PC-9 (cell line): ENCODE results near the gene EPB41.

ENCODE experiments used
- EZH2 ChIP-seq: fragments of 200-600 bp; sonication (generic); IDR thresholded peaks from 2 replicates; pipeline ENCODE4 v1.8.0; 2017; ENCODE audit warnings: antibody characterized with exemption, low read depth
- TF ChIP-seq, protein P1 (sequence below): fragments of 200-600 bp; sonication (generic); conservative IDR thresholded peaks from 2 replicates; pipeline ENCODE4 v1.6.1; 2017; ENCODE audit warnings: mixed run types, antibody characterized with exemption, mild to moderate bottlenecking, moderate library complexity

DNA sequence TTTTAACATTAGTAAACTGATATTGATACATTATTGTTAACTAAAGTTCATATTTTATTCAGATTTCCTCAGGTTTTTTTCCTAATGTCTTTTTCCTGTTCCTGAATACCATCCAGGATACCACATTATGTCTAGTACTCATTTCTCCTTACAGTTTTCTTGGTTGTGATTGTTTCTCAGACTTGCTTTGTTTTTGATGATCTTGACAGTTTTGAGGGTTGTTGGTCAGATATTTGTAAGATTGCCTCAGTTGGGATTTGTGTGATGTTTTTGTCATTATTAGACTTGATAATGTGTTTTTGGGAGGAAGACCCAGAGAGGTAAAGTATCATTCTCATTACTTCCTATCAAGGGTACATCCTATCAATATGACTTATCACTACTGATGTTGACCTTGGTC is 19.5 kb downstream of the EPB41 start:
- TF ChIP-seq, protein P1, sequence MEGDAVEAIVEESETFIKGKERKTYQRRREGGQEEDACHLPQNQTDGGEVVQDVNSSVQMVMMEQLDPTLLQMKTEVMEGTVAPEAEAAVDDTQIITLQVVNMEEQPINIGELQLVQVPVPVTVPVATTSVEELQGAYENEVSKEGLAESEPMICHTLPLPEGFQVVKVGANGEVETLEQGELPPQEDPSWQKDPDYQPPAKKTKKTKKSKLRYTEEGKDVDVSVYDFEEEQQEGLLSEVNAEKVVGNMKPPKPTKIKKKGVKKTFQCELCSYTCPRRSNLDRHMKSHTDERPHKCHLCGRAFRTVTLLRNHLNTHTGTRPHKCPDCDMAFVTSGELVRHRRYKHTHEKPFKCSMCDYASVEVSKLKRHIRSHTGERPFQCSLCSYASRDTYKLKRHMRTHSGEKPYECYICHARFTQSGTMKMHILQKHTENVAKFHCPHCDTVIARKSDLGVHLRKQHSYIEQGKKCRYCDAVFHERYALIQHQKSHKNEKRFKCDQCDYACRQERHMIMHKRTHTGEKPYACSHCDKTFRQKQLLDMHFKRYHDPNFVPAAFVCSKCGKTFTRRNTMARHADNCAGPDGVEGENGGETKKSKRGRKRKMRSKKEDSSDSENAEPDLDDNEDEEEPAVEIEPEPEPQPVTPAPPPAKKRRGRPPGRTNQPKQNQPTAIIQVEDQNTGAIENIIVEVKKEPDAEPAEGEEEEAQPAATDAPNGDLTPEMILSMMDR, result no peak
- no peak for TF ChIP-seq EZH2
